Measurements from ENCODE around the gene GTF2F2.

DNA sequence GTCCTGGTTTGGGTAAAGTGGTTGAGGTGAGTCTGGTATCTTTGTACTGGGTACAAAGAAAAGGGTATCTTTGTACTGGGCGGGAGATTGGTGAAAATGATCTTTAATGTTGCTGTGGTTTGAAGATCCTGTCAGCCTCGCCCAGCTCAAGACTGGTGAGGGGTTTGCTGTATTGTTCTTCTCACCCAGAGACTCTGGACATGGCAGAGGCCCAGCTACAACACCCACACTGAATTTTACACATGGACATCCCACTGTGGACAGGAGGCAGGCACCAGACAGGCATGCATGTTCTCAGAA is 177.8 kb downstream of the GTF2F2 start:
- TF ChIP-seq POLR2A (IDR thresholded peaks at IDR 0.05): no peak
- TF ChIP-seq, protein P1, sequence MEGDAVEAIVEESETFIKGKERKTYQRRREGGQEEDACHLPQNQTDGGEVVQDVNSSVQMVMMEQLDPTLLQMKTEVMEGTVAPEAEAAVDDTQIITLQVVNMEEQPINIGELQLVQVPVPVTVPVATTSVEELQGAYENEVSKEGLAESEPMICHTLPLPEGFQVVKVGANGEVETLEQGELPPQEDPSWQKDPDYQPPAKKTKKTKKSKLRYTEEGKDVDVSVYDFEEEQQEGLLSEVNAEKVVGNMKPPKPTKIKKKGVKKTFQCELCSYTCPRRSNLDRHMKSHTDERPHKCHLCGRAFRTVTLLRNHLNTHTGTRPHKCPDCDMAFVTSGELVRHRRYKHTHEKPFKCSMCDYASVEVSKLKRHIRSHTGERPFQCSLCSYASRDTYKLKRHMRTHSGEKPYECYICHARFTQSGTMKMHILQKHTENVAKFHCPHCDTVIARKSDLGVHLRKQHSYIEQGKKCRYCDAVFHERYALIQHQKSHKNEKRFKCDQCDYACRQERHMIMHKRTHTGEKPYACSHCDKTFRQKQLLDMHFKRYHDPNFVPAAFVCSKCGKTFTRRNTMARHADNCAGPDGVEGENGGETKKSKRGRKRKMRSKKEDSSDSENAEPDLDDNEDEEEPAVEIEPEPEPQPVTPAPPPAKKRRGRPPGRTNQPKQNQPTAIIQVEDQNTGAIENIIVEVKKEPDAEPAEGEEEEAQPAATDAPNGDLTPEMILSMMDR (IDR thresholded peaks at IDR 0.05): no peak
